Fibroblast of villous mesenchyme (primary cell): ENCODE measurements around the gene C1QL4. TPM values are rescaled to one million over a fixed set of nuclear protein-coding genes. Genes with fewer than 3 reads are reported as not detected.
"Not testable (repeated sequence)": the region's sequence is repeated elsewhere in the genome, so short reads cannot be mapped to it uniquely, and the experiment has no call there.

ENCODE experiments used
- DNase-seq: peaks from one replicate; pipeline ENCODE4 v3.0.0-alpha.2; 2010; ENCODE audit warnings: low read depth
- H3K4me3 ChIP-seq: 2 replicates; pipeline ENCODE4 v1.5.1; 2011; ENCODE audit warnings: low read depth, mild to moderate bottlenecking, low read length
- CTCF ChIP-seq: IDR thresholded peaks from 2 replicates; pipeline ENCODE4 v1.5.1; 2012; ENCODE audit warnings: low read depth, mild to moderate bottlenecking, low read length; ENCODE audit not compliant: insufficient read depth
- total RNA-seq: library from RNA; depleted of rRNA; stranded (reverse); fragments of >200 nt; gene quantifications from 2 replicates; pipeline ENCODE4 v1.2.3, GENCODE V29; 2012

C1QL4 gene
- under 0.01 TPM in 1 of 2 replicates, not detected in the other for total RNA-seq

DNA sequence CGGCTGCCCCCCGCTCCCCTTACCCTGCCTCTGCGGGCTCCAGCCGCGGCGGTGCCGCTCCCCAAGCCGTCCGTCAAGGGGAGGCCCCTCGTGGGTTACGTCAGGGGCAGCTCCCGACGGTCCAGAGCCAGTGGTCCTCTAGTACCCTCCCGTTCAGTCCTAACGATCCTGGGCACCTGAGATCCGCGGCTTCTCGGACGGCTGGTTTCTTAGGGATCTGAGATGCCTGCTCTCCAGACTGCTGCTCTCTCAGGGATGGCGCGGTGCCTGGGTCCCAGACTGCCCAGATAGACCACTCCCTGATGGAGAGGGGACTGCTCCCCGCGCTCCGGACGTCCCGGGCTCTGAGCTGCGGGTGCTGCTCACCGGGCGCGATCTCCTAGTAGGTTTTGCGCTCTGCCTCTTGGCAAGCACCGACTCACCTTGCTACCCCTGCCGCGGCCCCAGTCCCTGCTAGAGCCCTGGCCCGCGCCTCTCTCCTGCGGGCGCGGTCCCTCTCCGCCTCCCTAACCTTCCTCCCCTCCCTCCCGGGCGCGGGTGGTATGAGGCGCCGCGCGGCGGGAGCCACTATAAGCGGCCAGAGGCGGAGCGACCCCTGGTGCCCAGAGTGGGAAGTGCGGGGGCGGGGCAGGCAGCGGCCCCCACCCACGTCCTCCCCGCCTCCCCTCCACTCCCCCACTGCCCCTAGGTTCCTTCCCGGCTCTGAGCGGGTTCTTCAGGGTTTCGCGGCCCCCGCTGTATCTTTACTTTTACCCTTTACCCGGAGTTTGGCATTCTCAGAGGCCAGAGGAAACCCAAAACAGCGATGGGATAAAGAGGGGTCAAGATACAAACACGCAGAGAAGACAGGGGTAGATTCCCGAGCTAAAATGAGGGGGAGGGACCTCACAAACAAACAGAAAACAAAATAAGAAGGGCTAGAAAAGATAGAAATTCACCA, at the start of gene C1QL4:
Gene C1QL4, minus strand, starts transcription at position 544 of the 940 bp plus-strand sequence. CDS start 711 bp downstream, outside the sequence.
- TF ChIP-seq CTCF, result peak; percentile 86
- peak within 1 kb of the TSS; percentile 57 for H3K4me3 ChIP-seq

GRCh38 chr12:49380184-49380583, 43.2 kb upstream of the C1QL4 start:
- DNase-seq, H3K4me3 ChIP-seq: not testable (repeated sequence)

More for the DNA sequence above, at the start of gene C1QL4:
- peak; percentile 61 for DNase-seq

GRCh38 chr12:49377386-49377785, 40.4 kb upstream of the C1QL4 start:
- no peak for DNase-seq
- no peak overlapping the region for H3K4me3 ChIP-seq
- TF ChIP-seq CTCF, result no peak

DNA sequence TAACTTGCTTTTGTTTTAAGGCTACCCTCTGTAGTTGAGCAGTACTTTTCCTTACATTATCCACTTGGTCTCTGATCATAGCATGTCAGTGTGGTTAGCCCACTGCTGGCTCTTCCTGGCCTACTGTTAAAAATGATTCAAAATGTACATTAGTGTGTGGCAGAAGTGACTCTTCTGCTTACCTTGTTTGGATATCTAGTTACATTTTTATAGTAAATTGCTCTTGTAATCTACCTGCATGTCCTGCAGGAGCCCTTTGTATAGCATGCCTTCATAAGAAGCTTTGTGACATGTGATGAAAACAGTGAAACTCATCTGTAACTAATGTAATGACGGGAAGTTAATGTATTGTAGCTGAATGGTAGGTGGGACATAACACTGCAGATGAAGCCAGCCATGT, 38.4 kb upstream of the C1QL4 start:
- TF ChIP-seq CTCF, result no peak
- H3K4me3 ChIP-seq, result no peak overlapping the region
- no peak for DNase-seq

- no peak for DNase-seq
- no peak overlapping the region for H3K4me3 ChIP-seq
- TF ChIP-seq CTCF, result no peak
Measured at GRCh38 chr12:49370539-49370938, 33.6 kb upstream of the C1QL4 start.

- peak overlapping the region; percentile 20 for H3K4me3 ChIP-seq
- peak; percentile 70 for DNase-seq
- TF ChIP-seq CTCF, result peak; percentile 60
Measured at GRCh38 chr12:49369411-49370145, 32.6 kb upstream of the C1QL4 start.

- TF ChIP-seq CTCF, result no peak
- no peak for DNase-seq
- H3K4me3 ChIP-seq, result peak overlapping the region; percentile 71
Measured at GRCh38 chr12:49368240-49368600, 31.2 kb upstream of the C1QL4 start.
